H9 (cell line): ENCODE data around the gene DTYMK. TPM values are rescaled to one million over a fixed set of nuclear protein-coding genes. Genes with fewer than 3 reads are reported as not detected.

Experiments used
- DNase-seq: peaks from one replicate; pipeline ENCODE4 v3.0.0-alpha.2; 2017
- H2AFZ ChIP-seq: one replicate; pipeline ENCODE4 v1.6.1; 2013; ENCODE audit warnings: mild to moderate bottlenecking, low read length, control low read depth, moderate library complexity
- H2AK5ac ChIP-seq: 2 replicates; pipeline ENCODE4 v1.6.1; 2013; ENCODE audit warnings: low read length, control low read depth, mixed read lengths; ENCODE audit not compliant: insufficient read length
- H2BK120ac ChIP-seq: one replicate; pipeline ENCODE4 v1.6.1; 2013; ENCODE audit warnings: low read depth, mild to moderate bottlenecking, low read length, control low read depth, inconsistent platforms; ENCODE audit not compliant: poor library complexity, severe bottlenecking
- H2BK12ac ChIP-seq: 2 replicates; pipeline ENCODE4 v1.6.1; 2013; ENCODE audit warnings: low read length, control low read depth, mixed read lengths, low read depth; ENCODE audit not compliant: insufficient read length
- H2BK15ac ChIP-seq: 2 replicates; pipeline ENCODE4 v1.6.1; 2013; ENCODE audit warnings: low read depth, low read length, control low read depth
- H2BK20ac ChIP-seq: one replicate; pipeline ENCODE4 v1.6.1; 2013; ENCODE audit warnings: low read depth, mild to moderate bottlenecking, low read length, control low read depth, inconsistent platforms; ENCODE audit not compliant: poor library complexity, severe bottlenecking
- H2BK5ac ChIP-seq: 2 replicates; pipeline ENCODE4 v1.6.1; 2013; ENCODE audit warnings: low read length, control low read depth, mixed read lengths; ENCODE audit not compliant: insufficient read length
- H3K14ac ChIP-seq: 2 replicates; pipeline ENCODE4 v1.6.1; 2013; ENCODE audit warnings: low read length, control low read depth; ENCODE audit not compliant: insufficient read depth
- H3K18ac ChIP-seq: 2 replicates; pipeline ENCODE4 v1.6.1; 2013; ENCODE audit warnings: low read depth, mild to moderate bottlenecking, mixed read lengths, low read length, control low read depth; ENCODE audit not compliant: insufficient read length
- H3K23ac ChIP-seq: 2 replicates; pipeline ENCODE4 v1.6.1; 2013; ENCODE audit warnings: low read length, control low read depth, mixed read lengths, low read depth; ENCODE audit not compliant: insufficient read length
- H3K23me2 ChIP-seq: 2 replicates; pipeline ENCODE4 v1.6.1; 2013; ENCODE audit warnings: low read depth, mild to moderate bottlenecking, mixed read lengths, low read length, control low read depth; ENCODE audit not compliant: insufficient read length, poor library complexity, severe bottlenecking
- H3K27ac ChIP-seq: 2 replicates; pipeline ENCODE4 v1.5.1; 2013; ENCODE audit warnings: low read length, control low read depth, mixed read lengths, low read depth; ENCODE audit not compliant: insufficient read length
- H3K27me3 ChIP-seq: 2 replicates; pipeline ENCODE4 v1.6.1; 2013; ENCODE audit warnings: low read length, control low read depth, inconsistent platforms; ENCODE audit not compliant: insufficient read depth
- H3K4ac ChIP-seq: 2 replicates; pipeline ENCODE4 v1.6.1; 2013; ENCODE audit warnings: low read depth, mild to moderate bottlenecking, control low read depth, inconsistent platforms, low read length, moderate library complexity
- H3K4me1 ChIP-seq: 2 replicates; pipeline ENCODE4 v1.6.1; 2013; ENCODE audit warnings: low read length, control low read depth, inconsistent platforms; ENCODE audit not compliant: insufficient read depth
- H3K4me2 ChIP-seq: 2 replicates; pipeline ENCODE4 v1.6.1; 2013; ENCODE audit warnings: low read length, control low read depth, mixed read lengths; ENCODE audit not compliant: insufficient read length, insufficient read depth
- H3K56ac ChIP-seq: 2 replicates; pipeline ENCODE4 v1.6.1; 2013; ENCODE audit warnings: low read depth, mild to moderate bottlenecking, mixed read lengths, low read length, control low read depth; ENCODE audit not compliant: insufficient read length
- H3K79me1 ChIP-seq: 2 replicates; pipeline ENCODE4 v1.6.1; 2013; ENCODE audit warnings: low read depth, mild to moderate bottlenecking, moderate library complexity, low read length, control low read depth, inconsistent platforms; ENCODE audit not compliant: insufficient read depth, poor library complexity, severe bottlenecking
- H3K79me2 ChIP-seq: 2 replicates; pipeline ENCODE4 v1.6.1; 2013; ENCODE audit warnings: low read length, control low read depth, inconsistent platforms; ENCODE audit not compliant: insufficient read depth
- H3K9ac ChIP-seq: 2 replicates; pipeline ENCODE4 v1.6.1; 2013; ENCODE audit warnings: low read length, control low read depth, mixed read lengths; ENCODE audit not compliant: insufficient read length; ENCODE audit errors: extremely low read depth
- H3K9me3 ChIP-seq: one replicate; pipeline ENCODE4 v1.6.1; 2013; ENCODE audit warnings: low read depth, low read length, inconsistent platforms; ENCODE audit not compliant: control insufficient read depth
- H3T11ph ChIP-seq: one replicate; pipeline ENCODE4 v1.6.1; 2013; ENCODE audit warnings: mild to moderate bottlenecking, low read length, control low read depth, inconsistent platforms
- H4K20me1 ChIP-seq: one replicate; pipeline ENCODE4 v1.6.1; 2013; ENCODE audit not compliant: control insufficient read depth, insufficient read length, insufficient read depth
- H4K5ac ChIP-seq: 2 replicates; pipeline ENCODE4 v1.6.1; 2013; ENCODE audit warnings: low read depth, mild to moderate bottlenecking, mixed read lengths, low read length, control low read depth; ENCODE audit not compliant: insufficient read length
- H4K8ac ChIP-seq: replicated peaks from 2 replicates; pipeline ENCODE4 v1.6.1; 2013; ENCODE audit warnings: low read length, control low read depth, mixed read lengths, low read depth; ENCODE audit not compliant: insufficient read length
- H4K91ac ChIP-seq: 2 replicates; pipeline ENCODE4 v1.6.1; 2013; ENCODE audit warnings: low read depth, mild to moderate bottlenecking, moderate library complexity, mixed read lengths, low read length, control low read depth; ENCODE audit not compliant: insufficient read length
- H3K27ac Mint-ChIP-seq, 3 experiments: 2 replicates in 2 of 3; 3 replicates in 1 of 3; pipeline ENCODE4 v1.8.0; 2020 to 2021; ENCODE audit warnings: mixed read lengths in 3 of 3, mild to moderate bottlenecking in 1 of 3, moderate library complexity in 1 of 3
- H3K27me3 Mint-ChIP-seq: 2 replicates; pipeline ENCODE4 v1.8.0; 2021; ENCODE audit warnings: low read depth, mild to moderate bottlenecking, moderate library complexity, mixed read lengths
- H3K36me3 Mint-ChIP-seq, 3 experiments: 2 replicates in 2 of 3; 3 replicates in 1 of 3; pipeline ENCODE4 v1.8.0; 2020 to 2021; ENCODE audit warnings: low read depth in 3 of 3, mixed read lengths in 3 of 3; ENCODE audit not compliant: insufficient read depth in 1 of 3
- H3K4me1 Mint-ChIP-seq, 2 experiments: 2 replicates each; pipeline ENCODE4 v1.8.0; 2020; ENCODE audit warnings: mixed read lengths in 2 of 2
- H3K4me3 Mint-ChIP-seq, 2 experiments: 2 replicates in 1 of 2; 3 replicates in 1 of 2; pipeline ENCODE4 v1.8.0; 2020 to 2021; ENCODE audit warnings: mild to moderate bottlenecking in 2 of 2, mixed read lengths in 2 of 2, moderate library complexity in 1 of 2
- H3K9me3 Mint-ChIP-seq, 2 experiments: 2 replicates in 1 of 2; 3 replicates in 1 of 2; pipeline ENCODE4 v1.8.0; 2020; ENCODE audit warnings: mild to moderate bottlenecking in 2 of 2, mixed read lengths in 2 of 2, moderate library complexity in 1 of 2
- WGBS: extraction: QIAGEN DNeasy Blood & Tissue Kit; methylation state at CpG from one replicate; pipeline ENCODE4 v1.1.7; 2013; ENCODE audit warnings: missing lambda C conversion rate, low lambda C conversion rate, mixed read lengths; ENCODE audit not compliant: insufficient read length; ENCODE audit errors: extremely low coverage; 5-methylcytosine and 5-hydroxymethylcytosine counted together
- total RNA-seq: library from RNA; stranded (reverse); gene quantifications from 2 replicates; pipeline ENCODE4 v1.2.1, GENCODE V29; 2021
- TF ChIP-seq, protein P1 (sequence below): fragments of 200-600 bp; sonication (generic); conservative IDR thresholded peaks from 3 replicates; pipeline ENCODE4 v1.8.0; 2021; ENCODE audit warnings: antibody characterized with exemption, mild to moderate bottlenecking

DTYMK gene
- total RNA-seq, 1 experiment from 2014 or later = 76.0 TPM

DNA sequence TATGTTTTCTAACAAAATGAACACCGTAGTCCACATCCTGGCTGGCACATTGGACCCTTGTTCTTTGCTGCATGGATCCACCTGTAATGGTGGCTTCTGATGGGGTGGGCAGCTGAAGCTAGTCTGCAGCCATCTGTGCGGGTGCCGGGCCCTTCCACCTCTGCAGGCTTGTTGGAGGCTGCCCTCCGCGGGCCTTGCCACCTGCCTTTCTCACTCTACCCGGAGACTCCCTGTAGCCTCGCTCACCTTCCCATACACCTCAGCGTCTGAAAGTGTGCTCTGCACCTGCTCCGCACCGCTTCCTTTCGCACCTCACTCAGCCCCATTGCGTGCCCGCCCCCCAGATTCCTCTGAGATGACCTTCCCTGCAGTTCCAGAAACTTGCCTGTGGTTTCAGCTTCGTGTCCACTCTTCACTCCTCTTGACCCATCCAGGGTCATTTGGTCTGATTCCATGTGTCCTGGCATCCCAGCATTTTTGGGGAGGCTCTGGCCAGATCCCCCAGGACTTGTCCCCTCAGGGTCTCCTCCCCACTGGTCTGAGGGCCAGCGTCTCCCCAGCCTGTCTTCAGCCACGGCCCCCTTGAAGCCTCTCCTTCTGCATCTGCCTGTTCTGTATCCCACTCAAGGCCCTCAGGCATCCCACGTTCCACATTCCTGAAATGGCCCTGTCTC is 31.0 kb downstream of the DTYMK start:
- Histone ChIP-seq H2AFZ (no peak overlapping the region), H4K5ac (no peak overlapping the region)
- WGBS = no CpG with 5 or more reads among the region's 17 CpGs

More for the DNA sequence above, 31.0 kb downstream of the DTYMK start:
- H2BK5ac ChIP-seq = no peak overlapping the region
- TF ChIP-seq, protein P1, sequence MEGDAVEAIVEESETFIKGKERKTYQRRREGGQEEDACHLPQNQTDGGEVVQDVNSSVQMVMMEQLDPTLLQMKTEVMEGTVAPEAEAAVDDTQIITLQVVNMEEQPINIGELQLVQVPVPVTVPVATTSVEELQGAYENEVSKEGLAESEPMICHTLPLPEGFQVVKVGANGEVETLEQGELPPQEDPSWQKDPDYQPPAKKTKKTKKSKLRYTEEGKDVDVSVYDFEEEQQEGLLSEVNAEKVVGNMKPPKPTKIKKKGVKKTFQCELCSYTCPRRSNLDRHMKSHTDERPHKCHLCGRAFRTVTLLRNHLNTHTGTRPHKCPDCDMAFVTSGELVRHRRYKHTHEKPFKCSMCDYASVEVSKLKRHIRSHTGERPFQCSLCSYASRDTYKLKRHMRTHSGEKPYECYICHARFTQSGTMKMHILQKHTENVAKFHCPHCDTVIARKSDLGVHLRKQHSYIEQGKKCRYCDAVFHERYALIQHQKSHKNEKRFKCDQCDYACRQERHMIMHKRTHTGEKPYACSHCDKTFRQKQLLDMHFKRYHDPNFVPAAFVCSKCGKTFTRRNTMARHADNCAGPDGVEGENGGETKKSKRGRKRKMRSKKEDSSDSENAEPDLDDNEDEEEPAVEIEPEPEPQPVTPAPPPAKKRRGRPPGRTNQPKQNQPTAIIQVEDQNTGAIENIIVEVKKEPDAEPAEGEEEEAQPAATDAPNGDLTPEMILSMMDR = no peak
- no peaks in the 10 kb centered on the region for H3K9me3 ChIP-seq
- no peak overlapping the region for H3K23ac ChIP-seq
- no peaks in the 10 kb centered on the region for H4K20me1 ChIP-seq
- H3K79me2 ChIP-seq = peaks cover 4% of the 10 kb centered on the region; the same call in 1 of the 2 replicates
- H3K18ac ChIP-seq = no peak overlapping the region
- Mint-ChIP-seq H3K36me3 (peaks cover 42 to 84% (median 80%) of the 10 kb centered on the region in 3 experiments; a peak in 6 of 7 replicates), H3K27me3 (no peaks in the 10 kb centered on the region), H3K9me3 (no peaks in the 10 kb centered on the region), H3K4me1 (peaks cover 3 to 5% of the 10 kb centered on the region in 2 experiments; a peak in 2 of 4 replicates), H3K4me3 (no peak overlapping the region), H3K27ac (peak overlapping the region in 1 of 3 experiments; percentile 10; a peak in 1 of 7 replicates)
- H2BK15ac ChIP-seq = no peak overlapping the region
- H2BK120ac ChIP-seq = no peak overlapping the region
- no peak overlapping the region for H4K8ac ChIP-seq
- no peak overlapping the region for H3K27ac ChIP-seq
- H3K4me2 ChIP-seq = no peak overlapping the region
- H3K14ac ChIP-seq = no peak overlapping the region
- no peak overlapping the region for H2BK12ac ChIP-seq
- no peaks in the 10 kb centered on the region for H3K27me3 ChIP-seq
- H3K9ac ChIP-seq = no peak overlapping the region
- no peaks in the 10 kb centered on the region for H3K23me2 ChIP-seq
- H2BK20ac ChIP-seq = no peak overlapping the region
- no peak overlapping the region for H3K4ac ChIP-seq
- no peaks in the 10 kb centered on the region; the same call in 1 of the 2 replicates for H3K4me1 ChIP-seq
- H4K91ac ChIP-seq = no peak overlapping the region
- no peak overlapping the region for H2AK5ac ChIP-seq
- no peak overlapping the region for H3K56ac ChIP-seq
- no peak for DNase-seq
- H3T11ph ChIP-seq = no peak overlapping the region
- H3K79me1 ChIP-seq = peaks cover 8% of the 10 kb centered on the region
